Heart left ventricle (tissue), 16 donors: Measurements from ENCODE around the gene GPX5. TPM values are rescaled to one million over a fixed set of nuclear protein-coding genes. Genes with fewer than 3 reads are reported as not detected.

Experiments
- ATAC-seq, 4 donors: fragments of 200-7000 bp; cut with Tn5 transposase; one replicate each; pipeline ENCODE4 v1.9.1; 2020 to 2022; ENCODE audit warnings: moderate library complexity in 4 of 4, mild to moderate bottlenecking in 3 of 4, moderate number of reproducible peaks in 1 of 4
- DNase-seq, 5 donors: peaks; one replicate each; pipeline ENCODE4 v3.0.0-alpha.2; 2020
- H3K27ac ChIP-seq, 12 donors: fragments of 200-600 bp; sonication (generic) in 4 of 12; one replicate each; pipeline versions ENCODE4 v1.5.0 to v1.8.0; 2016 to 2022; ENCODE audit warnings: mild to moderate bottlenecking in 2 of 12
- H3K27me3 ChIP-seq, 9 donors: fragments of 200-600 bp; sonication (generic) in 2 of 9; one replicate each; pipeline versions ENCODE4 v1.5.1 to v1.8.0; 2016 to 2022; ENCODE audit warnings: mild to moderate bottlenecking in 3 of 9
- H3K36me3 ChIP-seq, 9 donors: fragments of 200-600 bp; sonication (generic) in 2 of 9; one replicate each; pipeline versions ENCODE4 v1.5.0 to v1.8.0; 2018 to 2022; ENCODE audit warnings: mild to moderate bottlenecking in 2 of 9
- H3K4me1 ChIP-seq, 12 donors: fragments of 200-600 bp; sonication (generic) in 4 of 12; one replicate each; pipeline versions ENCODE4 v1.5.0 to v1.8.0; 2016 to 2022; ENCODE audit warnings: mild to moderate bottlenecking in 3 of 12
- H3K4me3 ChIP-seq, 12 donors: fragments of 200-600 bp; sonication (generic) in 4 of 12; one replicate each; pipeline versions ENCODE4 v1.5.0 to v1.8.0; 2017 to 2022; ENCODE audit warnings: mild to moderate bottlenecking in 9 of 12, moderate library complexity in 4 of 12
- H3K9me3 ChIP-seq, 12 donors: fragments of 200-600 bp; sonication (generic) in 4 of 12; one replicate each; pipeline versions ENCODE4 v1.5.0 to v1.8.0; 2016 to 2022; ENCODE audit warnings: mild to moderate bottlenecking in 1 of 12
- CTCF ChIP-seq, 12 donors: fragments of 200-600 bp; sonication (generic) in 4 of 12; IDR thresholded peaks; one replicate each; pipeline versions ENCODE4 v1.5.0 to v1.8.0; 2018 to 2022; ENCODE audit warnings: antibody characterized with exemption in 12 of 12, mild to moderate bottlenecking in 5 of 12
- POLR2A ChIP-seq, 2 donors: fragments of 450-650 bp; IDR thresholded peaks; one replicate each; pipeline ENCODE4 v1.6.1; 2017; ENCODE audit warnings: antibody characterized with exemption in 2 of 2, mild to moderate bottlenecking in 2 of 2, moderate library complexity in 2 of 2
- WGBS, 4 donors: extraction: QIAGEN DNeasy Blood & Tissue Kit in 2 of 4; methylation state at CpG; one replicate each; pipeline versions ENCODE4 v1.1.5 to v1.1.7; 2013 to 2018; 5-methylcytosine and 5-hydroxymethylcytosine counted together
- intact Hi-C, 10 donors: fragments of 100-400 bp; cut with DNase I; formaldehyde crosslinking; loops; one replicate each; pipeline versions ENCODE4 v1.11.1 to v1.14.2; 2022
- polyA plus RNA-seq, 2 donors: library from polyadenylated mRNA; stranded (reverse); fragments of 200-250 nt; gene quantifications; one replicate each; pipeline ENCODE4 v1.2.3, GENCODE V29; 2013
- total RNA-seq, 9 donors: library from RNA; depleted of rRNA in 2 of 9; stranded (reverse); fragments of >200 nt in 2 of 9; fragmentation: NEBNext Ultra II Directional in 3 of 9; extraction: Animal tissue kit (Norgen Biotek cat#: 25700) in 3 of 9; gene quantifications; one replicate each; pipeline versions ENCODE4 v1.1.0 to v1.2.4, GENCODE V29; 2016 to 2023
- donor health status: ischemic (EF 13 %, LVEDD 7.1; RV severe dilation, severe dysfunction).
- donor health status: healthy with polysubstance abuse.
- donor health status: DM: no; HTN: yes; CAD: no.
- donor health status: DM: no; HTN: no; CAD: no.
- donor health status: ischemic (EF 25% LVEDD 6.9; RV normal size, moderate dysfunction).
- donor health status: ischemic (EF 25% LVEDD 5.7; RV mildly dilated, moderate dysfunction).
- donor health status: healthy.
- donor health status: DM: yes; HTN: yes; CAD: no.
- donor health status: ischemic (EF 35%, LVEDD 5.7; RV mildly dilated, moderate dysfunction).
- donor health status: nonischemic (EF 11% LVEDD 7.7; RV severe dilation, severe dysfunction).
- donor health status: DM: yes; HTN: yes; CAD: no.
- donor health status: PGD.
- donor health status: ischemic (EF 29% LVEDD 5.4; RV normal size, mild dysfunction).
- donor health status: nonischemic (EF 23%, LVEDD 6.1; RV moderate dilation, normal function).

Gene GPX5
- total and polyA plus RNA-seq, 11 donors, result not detected

DNA sequence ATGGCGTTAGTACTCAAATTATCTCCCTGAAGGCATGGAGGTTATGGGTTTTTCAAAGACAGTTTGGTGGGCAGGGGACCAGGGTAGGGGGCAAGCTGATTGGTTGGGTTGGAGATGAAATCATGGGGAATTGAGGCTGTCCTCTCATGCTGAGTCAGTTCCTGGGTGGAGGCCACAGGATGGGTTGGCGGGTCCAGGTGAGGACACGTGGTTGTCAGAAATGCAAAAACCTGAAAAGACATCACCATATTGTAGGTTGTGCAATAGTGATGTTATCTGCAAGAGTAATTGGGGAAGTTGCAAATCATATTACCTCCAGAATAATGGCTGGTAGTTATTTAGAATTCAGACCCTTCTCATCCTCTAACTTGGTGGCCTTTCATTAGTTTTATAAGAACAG, 40.2 kb upstream of the GPX5 start:
- H3K27ac ChIP-seq, result no peak overlapping the region
- DNase-seq (no peak), ATAC-seq (no peak)
- intact Hi-C loops, result no loop called here
- no peak for TF ChIP-seq POLR2A (IDR thresholded peaks at IDR 0.05)
- no peak for TF ChIP-seq CTCF (IDR thresholded peaks at IDR 0.05)
- WGBS, 4 donors, result 90 to 95% (median 92%) methylated on average over 3 of the region's 3 CpGs
- no peak overlapping the region for H3K4me3 ChIP-seq
- H3K9me3 ChIP-seq, result peaks cover 0 to 3% (median 0%) of the 10 kb centered on the region in 12 donors
- H3K36me3 ChIP-seq, result no peaks in the 10 kb centered on the region
- H3K4me1 ChIP-seq, result peaks cover 0 to 9% (median 0%) of the 10 kb centered on the region in 12 donors
- peaks cover 4 to 75% (median 19%) of the 10 kb centered on the region in 9 donors for H3K27me3 ChIP-seq

GRCh38 chr6:28486533-28486932, 39.1 kb upstream of the GPX5 start:
- H3K27me3 ChIP-seq, result peaks cover 5 to 75% (median 25%) of the 10 kb centered on the region in 9 donors
- TF ChIP-seq CTCF (IDR thresholded peaks at IDR 0.05) (no peak), POLR2A (IDR thresholded peaks at IDR 0.05) (no peak)

GRCh38 chr6:28486988-28487742, 38.5 kb upstream of the GPX5 start:
- TF ChIP-seq CTCF (IDR thresholded peaks at IDR 0.05) (no peak), POLR2A (IDR thresholded peaks at IDR 0.05) (no peak)
- no peaks in the 10 kb centered on the region for H3K36me3 ChIP-seq
- H3K9me3 ChIP-seq, result peaks cover 0 to 3% (median 0%) of the 10 kb centered on the region in 12 donors
- no peak for ATAC-seq
- peaks cover 5 to 75% (median 25%) of the 10 kb centered on the region in 9 donors for H3K27me3 ChIP-seq
- DNase-seq, result no peak
- H3K27ac ChIP-seq, result no peak overlapping the region
- 39 to 52% (median 48%) methylated on average over 3 of the region's 3 CpGs for WGBS, 4 donors
- H3K4me3 ChIP-seq, result no peak overlapping the region
- peaks cover 0 to 9% (median 0%) of the 10 kb centered on the region in 12 donors for H3K4me1 ChIP-seq
- intact Hi-C loops, result no loop called here

More at GRCh38 chr6:28486533-28486932, 39.1 kb upstream of the GPX5 start:
- Histone ChIP-seq H3K4me1 (peaks cover 0 to 9% (median 0%) of the 10 kb centered on the region in 12 donors), H3K36me3 (no peaks in the 10 kb centered on the region), H3K27ac (no peak overlapping the region), H3K4me3 (no peak overlapping the region), H3K9me3 (peaks cover 0 to 3% (median 0%) of the 10 kb centered on the region in 12 donors)
- WGBS, 4 donors, result 86 to 94% (median 88%) methylated on average over 1 of the region's 1 CpG
- intact Hi-C loops, result no loop called here
- ATAC-seq, result no peak
- DNase-seq, result no peak

DNA sequence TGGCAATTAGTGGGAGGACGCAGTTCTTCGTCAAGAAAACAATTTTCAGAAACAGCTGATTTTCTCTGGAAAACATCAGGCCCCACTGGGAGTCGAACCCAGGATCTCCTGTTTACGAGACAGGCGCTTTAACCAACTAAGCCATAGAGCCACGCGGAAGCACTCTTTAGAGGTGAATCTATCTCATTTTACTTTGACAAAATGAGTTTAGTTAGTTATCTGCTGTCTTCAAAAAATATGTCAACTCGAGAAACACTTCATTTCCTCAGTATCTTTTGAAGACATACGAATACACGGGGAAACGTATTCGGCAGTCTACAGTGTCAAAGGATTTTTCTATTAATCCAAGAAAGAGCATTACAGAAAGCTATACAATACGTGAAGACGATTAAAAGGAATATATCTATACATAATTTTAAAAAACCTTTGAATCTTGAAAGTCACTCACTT, 36.7 kb upstream of the GPX5 start:
- DNase-seq (no peak), ATAC-seq (no peak)
- intact Hi-C loops, result no loop called here
- peak overlapping the region in 6 of 12 donors; percentile 9 to 44 (median 41) for H3K4me3 ChIP-seq
- WGBS, 4 donors, result 32 to 42% (median 35%) methylated on average over 14 of the region's 14 CpGs
- no peaks in the 10 kb centered on the region for H3K36me3 ChIP-seq
- peak overlapping the region in 1 of 12 donors; percentile 4 for H3K27ac ChIP-seq
- peaks cover 5 to 83% (median 25%) of the 10 kb centered on the region in 9 donors for H3K27me3 ChIP-seq
- TF ChIP-seq POLR2A (IDR thresholded peaks at IDR 0.05) (no peak), CTCF (IDR thresholded peaks at IDR 0.05) (no peak)
- H3K4me1 ChIP-seq, result peaks cover 0 to 9% (median 0%) of the 10 kb centered on the region in 12 donors
- peaks cover 0 to 3% (median 0%) of the 10 kb centered on the region in 12 donors for H3K9me3 ChIP-seq
